Adrenal gland (tissue), 12 donors: ENCODE measurements around the gene DUS1L. TPM values are rescaled to one million over a fixed set of nuclear protein-coding genes. Genes with fewer than 3 reads are reported as not detected.

ENCODE experiments used
- DNase-seq, 7 donors: peaks; one replicate each; pipeline ENCODE4 v3.0.0-alpha.2; 2019 to 2020
- H3K27ac ChIP-seq, 5 donors: fragments of 200-600 bp; sonication (generic) in 4 of 5; 1 replicate in 3 of 5; 2 replicates in 2 of 5; pipeline versions ENCODE4 v1.5.1 to v1.8.0; 2016 to 2020; ENCODE audit warnings: mild to moderate bottlenecking in 1 of 5
- H3K27me3 ChIP-seq: fragments of 200-600 bp; 2 replicates; pipeline ENCODE4 v1.8.0; 2021
- H3K36me3 ChIP-seq, 2 donors: fragments of 200-600 bp; replicated peaks in 1 of 2; 1 replicate in 1 of 2; 2 replicates in 1 of 2; pipeline versions ENCODE4 v1.5.1 to v1.8.0; 2018 to 2022
- H3K4me1 ChIP-seq, 2 donors: fragments of 200-600 bp; replicated peaks in 1 of 2; 1 replicate in 1 of 2; 2 replicates in 1 of 2; pipeline versions ENCODE4 v1.5.1 to v1.8.0; 2018 to 2021
- H3K4me3 ChIP-seq, 4 donors: fragments of 200-600 bp; sonication (generic) in 3 of 4; one replicate each; pipeline ENCODE4 v1.5.1; 2016 to 2018
- H3K9me3 ChIP-seq, 3 donors: fragments of 200-600 bp; sonication (generic) in 1 of 3; replicated peaks in 1 of 3; 1 replicate in 2 of 3; 2 replicates in 1 of 3; pipeline versions ENCODE4 v1.5.1 to v1.8.0; 2016 to 2021
- CTCF ChIP-seq, 6 experiments: fragments of 450-650 bp in 4 of 6; fragments of 200-600 bp in 2 of 6; sonication (generic) in 1 of 6; IDR thresholded peaks; 1 replicate in 5 of 6; 2 replicates in 1 of 6; pipeline versions ENCODE4 v1.5.1 to v1.8.0; 2016 to 2021; ENCODE audit warnings: antibody characterized with exemption in 6 of 6, mild to moderate bottlenecking in 2 of 6, moderate library complexity in 1 of 6
- POLR2A ChIP-seq, 2 donors: fragments of 450-650 bp; IDR thresholded peaks; one replicate each; pipeline ENCODE4 v1.6.1; 2017; ENCODE audit warnings: antibody characterized with exemption in 2 of 2, mild to moderate bottlenecking in 2 of 2, moderate library complexity in 1 of 2
- WGBS, 4 donors: extraction: QIAGEN DNeasy Blood & Tissue Kit in 2 of 4; methylation state at CpG; one replicate each; pipeline versions ENCODE4 v1.1.5 to v1.1.7; 2013 to 2017; 5-methylcytosine and 5-hydroxymethylcytosine counted together
- intact Hi-C, 2 donors: fragments of 100-400 bp; cut with DNase I; formaldehyde crosslinking; loops; one replicate each; pipeline versions ENCODE4 v1.14.1 to v1.15.0; 2022 to 2023
- polyA plus RNA-seq, 3 donors: library from polyadenylated mRNA; stranded (reverse); fragments of 200-250 nt in 2 of 3; fragments of 350-450 nt in 1 of 3; fragmentation: Illumina TruSeq in 1 of 3; extraction: RNeasy Lipid Tissue Mini Kit (QIAGEN cat#74804) in 1 of 3; gene quantifications; one replicate each; pipeline ENCODE4 v1.2.3, GENCODE V29; 2013 to 2014
- total RNA-seq, 9 donors: library from RNA; depleted of rRNA in 4 of 9; stranded (reverse); fragments of >200 nt in 4 of 9; fragments of 120-200 nt in 1 of 9; fragmentation: NEBNext Ultra II Directional in 1 of 9; extraction: Animal tissue kit (Norgen Biotek cat#: 25700) in 1 of 9; gene quantifications; one replicate each; pipeline versions ENCODE4 v1.1.0 to v1.2.4, GENCODE V29; 2013 to 2023
- donor health status: healthy with polysubstance abuse.
- donor health status: Bipolar disorder and iron deficiency.
- donor health status: DM: yes; HTN: yes; CAD: no.
- donor health status: DM: no; HTN: no; CAD: no.
- donor health status: DM: no; HTN: no; CAD: no.
- donor health status: DM: yes; HTN: yes; CAD: no.

The DUS1L gene
- total and polyA plus RNA-seq, 12 donors, result 38.5 to 397 (median 75.7) TPM

- 4 to 8% (median 7%) methylated on average over 10 of the region's 10 CpGs for WGBS, 4 donors
- intact Hi-C loops, result loop anchor here in 1 of 2 donors (10.0 kb wide), 1 partner anchor 277 kb away; the partner anchor contains the start of gene CD7
- H3K27ac ChIP-seq, result peak overlapping the region; percentile 90 to 99 (median 93)
- H3K4me3 ChIP-seq, result peak overlapping the region in 2 of 4 donors; percentile 55 to 69
- no peaks in the 10 kb centered on the region for H3K27me3 ChIP-seq
- TF ChIP-seq CTCF (IDR thresholded peaks at IDR 0.05) (no peak), POLR2A (IDR thresholded peaks at IDR 0.05) (no peak)
- H3K4me1 ChIP-seq, result peaks cover 14% of the 10 kb centered on the region in 2 donors
- H3K36me3 ChIP-seq, result no peaks in the 10 kb centered on the region
- no peak for DNase-seq
- no peaks in the 10 kb centered on the region for H3K9me3 ChIP-seq
These were observed 27.8 kb downstream of the DUS1L start for GRCh38 chr17:82037889-82038195.

GRCh38 chr17:82037092-82037888 is 28.3 kb downstream of the DUS1L start, which contains the start of gene DCXR:
Gene DCXR (minus strand): TSS chr17:82037697. CDS start chr17:82037682, 15 bp downstream.
- intact Hi-C loops, result loop anchor here in 1 of 2 donors (10.0 kb wide), 1 partner anchor 278 kb away; the partner anchor contains the start of gene CD7
- H3K4me3 ChIP-seq, result peak within 1 kb of the TSS in 3 of 4 donors; percentile 33 to 69 (median 55)
- DNase-seq, result peak; percentile 95 to 98 (median 97)
- peak; percentile 21 to 85 (median 58) for TF ChIP-seq CTCF (IDR thresholded peaks at IDR 0.05)
- peak; percentile 73 to 91 for TF ChIP-seq POLR2A (IDR thresholded peaks at IDR 0.05)
- H3K4me1 ChIP-seq, result peaks cover 14% of the 10 kb centered on the region in 2 donors
- no peaks in the 10 kb centered on the region for H3K36me3 ChIP-seq
- no peaks in the 10 kb centered on the region for H3K9me3 ChIP-seq
- H3K27ac ChIP-seq, result peak within 1 kb of the TSS; percentile 90 to 99 (median 93)
- H3K27me3 ChIP-seq, result no peaks in the 10 kb centered on the region
- WGBS, 4 donors, result 0 to 1% (median 0%) methylated on average over 2 to 92 of the region's 92 CpGs

GRCh38 chr17:82036634-82037091 is 28.9 kb downstream of the DUS1L start:
- Histone ChIP-seq H3K27me3 (no peaks in the 10 kb centered on the region), H3K36me3 (no peaks in the 10 kb centered on the region), H3K4me3 (peak overlapping the region in 3 of 4 donors; percentile 28 to 69 (median 55)), H3K4me1 (peaks cover 14 to 19% of the 10 kb centered on the region in 2 donors), H3K9me3 (no peaks in the 10 kb centered on the region), H3K27ac (peak overlapping the region; percentile 90 to 99 (median 93))
- intact Hi-C loops, result loop anchor here in 1 of 2 donors (10.0 kb wide), 1 partner anchor 278 kb away; the partner anchor contains the start of gene CD7
- 39 to 78% (median 42%) methylated on average over 9 to 23 of the region's 23 CpGs for WGBS, 4 donors
- DNase-seq, result no peak
- TF ChIP-seq POLR2A (IDR thresholded peaks at IDR 0.05) (no peak), CTCF (IDR thresholded peaks at IDR 0.05) (no peak)

GRCh38 chr17:82035956-82036633 is 29.5 kb downstream of the DUS1L start:
- WGBS, 4 donors, result 76 to 87% (median 81%) methylated on average over 5 to 20 of the region's 20 CpGs
- H3K4me3 ChIP-seq, result peak overlapping the region in 1 of 4 donors; percentile 69
- intact Hi-C loops, result loop anchor here in 1 of 2 donors (10.0 kb wide), 1 partner anchor 279 kb away; the partner anchor contains the start of gene CD7
- H3K9me3 ChIP-seq, result no peaks in the 10 kb centered on the region
- peak in 3 of 7 donors; percentile 50 to 68 (median 65) for DNase-seq
- peak overlapping the region in 1 of 5 donors; percentile 99 for H3K27ac ChIP-seq
- H3K36me3 ChIP-seq, result no peaks in the 10 kb centered on the region
- H3K27me3 ChIP-seq, result no peaks in the 10 kb centered on the region
- H3K4me1 ChIP-seq, result peaks cover 14 to 19% of the 10 kb centered on the region in 2 donors
- TF ChIP-seq CTCF (IDR thresholded peaks at IDR 0.05) (no peak), POLR2A (IDR thresholded peaks at IDR 0.05) (no peak)
